Activated CD8-positive, alpha-beta memory T cell treated with anti-CD3 and anti-CD28 coated beads for 1 hour (primary cell): ENCODE results near the gene TRAPPC10.

Experiments used
- DNase-seq, 2 donors: peaks; one replicate each; pipeline ENCODE4 v3.0.0-alpha.2; 2020; ENCODE audit warnings: low read depth in 1 of 2; ENCODE audit errors: extremely low read depth in 1 of 2

Gene TRAPPC10

DNA sequence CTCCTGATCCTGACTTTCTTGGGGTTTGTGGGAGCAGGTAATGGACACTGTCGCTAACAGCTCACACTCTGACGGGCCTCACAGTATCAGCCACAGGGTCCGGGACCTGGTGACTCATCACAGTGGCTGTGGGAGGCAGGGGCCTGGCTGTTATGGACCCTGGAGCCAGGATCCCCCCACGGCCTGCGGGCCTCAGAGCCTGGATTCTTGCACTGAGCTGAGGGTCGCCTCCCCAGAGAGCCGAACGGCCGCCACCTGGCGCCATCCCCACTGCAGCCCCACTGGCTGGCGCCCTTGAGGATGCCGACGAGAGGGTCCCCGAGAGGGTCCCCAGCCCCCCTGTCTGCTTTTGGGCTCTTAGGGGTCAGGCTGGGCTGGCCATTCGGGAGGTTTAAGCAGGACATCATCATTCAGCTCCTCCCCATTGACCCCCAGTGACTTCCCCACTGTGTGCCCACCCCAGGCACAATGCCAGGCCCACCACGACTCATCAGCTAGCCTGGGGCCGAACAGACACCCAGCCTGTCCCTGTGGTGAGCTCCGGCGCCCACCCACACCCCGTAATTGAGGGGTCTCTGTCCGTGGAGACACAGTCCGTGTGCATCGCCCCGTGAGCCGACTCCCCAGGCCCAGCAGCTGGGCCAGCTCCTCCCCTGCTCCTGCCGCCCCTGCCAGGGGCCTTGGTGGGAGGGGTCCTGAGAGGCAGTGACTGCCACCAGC lies 30.8 kb upstream of the TRAPPC10 start:
- no peak for DNase-seq

DNA sequence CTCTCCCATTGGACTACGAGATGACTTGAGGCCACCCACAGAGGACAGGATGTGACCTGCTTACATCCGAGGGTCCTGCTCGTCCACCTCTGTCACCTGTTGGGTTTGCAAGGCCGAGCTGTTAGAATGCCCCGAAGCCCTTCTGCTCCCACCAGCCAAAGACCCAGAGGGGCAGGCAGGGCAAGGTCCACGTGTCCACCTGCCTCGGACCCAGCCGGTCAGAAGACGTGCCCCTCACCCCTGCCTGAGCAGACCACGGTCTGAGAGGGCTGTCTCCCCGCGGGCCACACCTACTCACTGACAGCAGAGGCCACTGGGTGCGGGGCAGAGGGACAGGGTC lies 30.3 kb upstream of the TRAPPC10 start:
- no peak for DNase-seq

DNA sequence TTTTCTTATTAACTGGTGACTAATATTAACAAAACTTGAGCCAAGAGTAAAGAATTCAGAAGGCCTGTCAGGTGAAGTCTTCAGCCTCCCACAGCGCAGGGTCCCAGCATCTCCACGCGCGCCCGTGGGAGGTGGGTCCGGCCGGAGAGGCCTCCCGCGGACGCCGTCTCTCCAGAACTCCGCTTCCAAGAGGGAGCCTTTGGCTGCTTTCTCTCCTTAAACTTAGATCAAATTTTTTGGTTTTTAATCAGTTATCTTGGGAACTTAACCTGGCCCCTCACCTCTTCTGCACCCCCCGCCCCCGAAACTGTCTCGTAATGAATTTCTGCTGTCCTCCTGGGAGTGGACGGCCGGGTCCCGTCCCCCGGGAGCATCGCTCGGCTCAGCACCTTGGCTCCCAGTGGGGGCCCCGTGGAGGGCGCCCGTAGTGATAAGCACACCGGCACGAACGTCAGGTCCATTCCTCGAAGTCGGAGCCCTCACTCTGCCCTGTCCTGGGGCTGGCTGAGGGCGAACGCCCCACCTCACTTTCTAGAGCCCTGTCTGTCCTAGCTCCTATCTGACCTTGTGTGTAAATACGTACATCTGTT lies 29.5 kb upstream of the TRAPPC10 start:
- no peak for DNase-seq

DNA sequence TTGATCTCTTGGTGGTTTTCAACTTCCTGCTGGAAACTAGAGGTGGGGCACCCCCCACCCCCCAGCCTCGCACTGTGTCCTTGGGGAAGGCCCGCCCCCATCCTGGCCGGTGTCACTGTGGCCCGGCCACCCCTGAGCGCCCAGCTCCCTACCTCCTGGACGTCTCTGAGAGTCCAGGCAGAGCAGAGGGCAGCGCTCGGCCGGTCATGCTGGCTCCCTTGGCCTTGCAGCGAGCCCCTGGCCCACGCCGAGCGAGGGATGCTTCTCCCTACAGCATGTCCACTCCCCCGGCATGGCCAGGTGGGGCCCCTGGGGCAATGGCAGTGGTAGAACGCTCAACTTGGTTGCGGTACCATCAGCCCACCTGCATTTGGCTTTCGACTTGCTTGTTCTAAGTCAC lies 28.7 kb upstream of the TRAPPC10 start:
- DNase-seq = no peak

DNA sequence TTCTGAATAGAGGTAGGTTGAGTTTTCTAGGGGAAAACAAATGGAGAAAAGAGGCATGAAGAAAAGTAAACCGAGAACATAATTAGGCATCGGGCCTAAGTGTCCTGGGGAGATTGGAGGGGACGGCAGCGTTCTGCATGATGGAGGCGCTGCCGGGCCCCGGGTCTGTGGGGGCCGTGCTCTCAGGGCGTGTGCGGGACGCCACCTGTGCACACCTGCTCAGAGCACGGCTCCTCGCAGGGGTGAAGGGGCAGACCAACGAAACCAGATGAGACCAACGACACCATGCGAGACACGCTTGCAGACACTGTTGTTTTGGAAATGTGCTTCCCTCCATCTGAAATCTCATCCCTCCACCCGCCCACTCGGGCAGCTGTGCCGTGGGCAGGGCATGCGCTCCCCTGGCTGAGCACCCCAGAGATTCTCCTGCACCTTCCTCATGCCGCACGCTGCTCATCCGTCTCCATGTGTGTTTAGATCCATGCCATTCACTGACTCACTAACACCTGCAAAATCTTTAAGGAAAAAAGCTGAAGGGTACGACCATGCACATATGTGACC lies 28.2 kb upstream of the TRAPPC10 start:
- DNase-seq = no peak

DNA sequence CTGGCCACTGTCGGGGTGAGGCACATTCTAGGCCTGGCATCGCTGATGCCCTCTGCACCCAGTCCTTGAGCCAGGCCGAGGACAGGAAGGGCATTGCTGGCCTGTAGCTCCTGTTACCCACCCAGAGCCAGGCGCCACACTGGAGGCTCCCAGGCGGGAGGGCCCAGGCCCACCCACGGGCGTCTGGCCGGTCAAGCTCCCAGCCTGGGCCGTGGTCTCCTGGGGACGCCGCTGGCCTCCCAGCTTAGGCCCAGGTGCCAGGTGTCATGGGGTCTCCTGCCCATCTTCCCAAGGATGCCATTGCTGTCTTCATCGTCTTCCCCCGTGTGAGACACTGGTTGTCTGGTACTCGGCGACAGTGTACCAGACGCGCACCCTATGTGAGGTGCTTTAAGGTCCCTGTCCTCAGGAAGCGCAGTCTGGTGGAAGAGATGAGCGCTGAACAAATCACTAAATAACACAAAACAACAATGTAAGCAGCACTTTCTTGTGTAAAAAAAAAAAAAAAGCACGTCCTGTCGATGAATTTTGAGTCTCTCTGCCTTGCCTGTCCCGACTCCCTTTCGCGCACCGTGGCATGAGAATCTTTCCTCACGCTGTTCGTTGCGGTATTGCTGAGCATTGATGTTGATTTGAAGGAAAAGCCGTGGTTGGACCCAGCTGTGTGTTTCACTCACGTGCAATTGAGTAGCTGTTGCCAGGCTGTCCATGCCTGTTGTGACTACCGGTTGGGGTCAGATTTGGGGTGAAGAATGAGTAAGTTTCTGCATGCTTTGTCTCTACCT lies 27.0 kb upstream of the TRAPPC10 start:
- no peak for DNase-seq

DNA sequence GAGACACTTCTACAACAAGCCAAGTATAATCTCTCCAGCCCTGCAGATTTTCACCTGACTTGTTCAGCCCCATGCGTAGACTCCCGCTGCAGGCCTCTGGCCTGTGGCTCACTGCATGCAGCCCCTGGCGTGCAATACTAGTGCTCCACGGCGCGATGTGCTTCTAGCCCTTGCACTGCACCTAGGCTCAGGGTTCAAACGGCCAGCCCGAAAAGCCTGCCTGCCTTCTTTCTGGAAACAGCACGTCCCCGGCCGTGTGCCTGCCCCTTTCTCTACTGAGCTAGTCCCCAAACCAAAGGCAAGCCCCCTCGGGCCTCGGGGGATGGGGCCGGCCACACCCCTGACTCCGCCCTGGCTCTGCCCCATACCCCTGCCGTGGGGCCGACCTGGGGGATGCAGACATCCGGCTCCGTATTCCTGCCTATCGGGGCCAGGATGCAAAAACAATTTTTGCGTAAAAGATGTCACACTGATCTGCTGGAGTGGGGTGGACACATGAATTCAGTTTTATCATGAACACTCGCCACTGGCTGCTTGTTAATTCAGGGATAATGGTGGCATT lies 26.3 kb upstream of the TRAPPC10 start:
- no peak for DNase-seq

DNA sequence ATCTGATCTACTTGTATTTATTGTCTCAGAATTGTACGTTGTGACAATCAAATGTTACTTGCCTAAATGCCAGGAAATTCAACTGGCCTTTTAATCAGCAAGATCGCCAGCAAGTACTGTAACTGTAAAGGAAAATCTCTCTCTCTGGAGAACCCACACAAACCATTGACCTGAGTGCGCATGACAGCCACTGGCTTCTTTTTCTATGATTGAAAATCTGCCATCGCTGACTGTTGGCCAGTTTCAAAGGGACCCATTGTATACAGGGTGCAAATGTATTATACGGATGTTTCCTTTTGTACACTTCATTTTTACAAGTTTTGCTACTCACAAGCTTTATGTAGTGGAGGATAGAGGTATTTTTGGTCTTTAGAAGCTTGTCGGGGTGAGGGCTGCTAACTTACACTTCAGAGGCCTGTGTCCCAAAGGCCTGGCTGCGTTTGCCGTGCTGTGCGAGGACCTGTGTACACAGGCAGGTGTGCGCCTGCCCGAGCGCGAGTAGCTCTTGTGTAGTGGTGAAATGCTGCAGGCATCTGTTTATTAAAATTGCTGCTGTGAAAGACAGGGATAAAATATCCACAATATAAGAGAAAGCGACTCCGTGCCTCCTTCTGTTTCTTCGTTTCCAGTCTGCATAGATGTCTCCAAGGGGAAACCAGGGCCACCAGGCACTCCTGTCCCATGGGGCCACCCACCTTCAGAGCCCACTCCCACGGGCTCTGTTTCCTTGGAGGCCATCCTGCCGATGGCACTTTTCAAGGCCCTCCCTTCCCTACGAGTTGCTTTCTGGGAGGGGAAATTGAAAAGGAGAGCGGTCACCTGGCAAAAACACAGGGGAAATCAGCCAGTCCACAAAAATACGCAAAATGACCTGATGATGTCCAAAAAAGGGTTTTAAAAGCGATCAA lies 25.3 kb upstream of the TRAPPC10 start:
- DNase-seq = no peak

DNA sequence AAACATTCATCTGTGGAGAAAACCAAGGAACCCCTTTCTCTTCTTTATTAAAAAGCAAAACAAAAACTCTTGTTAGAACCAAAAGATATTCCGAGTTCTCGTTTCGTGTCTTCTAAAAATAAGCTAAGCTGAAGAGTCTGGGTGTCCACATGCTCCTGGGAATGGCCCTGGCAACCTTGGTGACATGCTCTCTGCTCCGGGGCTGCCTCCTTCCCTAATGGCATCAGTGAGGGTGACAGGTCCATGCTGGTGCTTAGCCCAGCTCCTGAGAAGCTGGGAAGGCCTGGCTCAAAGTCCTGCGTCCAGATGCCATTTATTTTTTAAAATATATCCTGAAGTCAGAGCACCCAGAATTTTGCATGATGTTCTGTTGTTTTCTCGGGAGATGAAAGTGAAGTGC lies 24.6 kb upstream of the TRAPPC10 start:
- no peak for DNase-seq

DNA sequence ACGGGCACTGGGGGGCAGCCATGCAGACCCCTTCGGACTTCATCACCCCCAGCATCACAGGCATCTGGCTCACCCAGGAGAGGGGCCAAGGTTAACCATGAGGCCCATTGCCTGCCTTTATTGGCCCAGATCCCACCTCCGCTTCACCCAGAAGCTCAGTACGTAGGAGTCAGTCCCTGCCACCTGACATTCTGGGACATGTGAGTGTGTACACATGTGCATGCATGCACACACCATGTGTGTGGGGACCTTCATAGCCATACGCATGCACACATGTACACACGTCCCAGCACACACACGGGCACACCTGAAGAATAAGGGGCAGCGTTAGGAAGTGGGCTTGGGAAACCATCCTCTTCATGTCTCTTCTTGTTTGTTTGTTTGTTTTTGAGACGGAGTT lies 24.1 kb upstream of the TRAPPC10 start:
- no peak for DNase-seq

DNA sequence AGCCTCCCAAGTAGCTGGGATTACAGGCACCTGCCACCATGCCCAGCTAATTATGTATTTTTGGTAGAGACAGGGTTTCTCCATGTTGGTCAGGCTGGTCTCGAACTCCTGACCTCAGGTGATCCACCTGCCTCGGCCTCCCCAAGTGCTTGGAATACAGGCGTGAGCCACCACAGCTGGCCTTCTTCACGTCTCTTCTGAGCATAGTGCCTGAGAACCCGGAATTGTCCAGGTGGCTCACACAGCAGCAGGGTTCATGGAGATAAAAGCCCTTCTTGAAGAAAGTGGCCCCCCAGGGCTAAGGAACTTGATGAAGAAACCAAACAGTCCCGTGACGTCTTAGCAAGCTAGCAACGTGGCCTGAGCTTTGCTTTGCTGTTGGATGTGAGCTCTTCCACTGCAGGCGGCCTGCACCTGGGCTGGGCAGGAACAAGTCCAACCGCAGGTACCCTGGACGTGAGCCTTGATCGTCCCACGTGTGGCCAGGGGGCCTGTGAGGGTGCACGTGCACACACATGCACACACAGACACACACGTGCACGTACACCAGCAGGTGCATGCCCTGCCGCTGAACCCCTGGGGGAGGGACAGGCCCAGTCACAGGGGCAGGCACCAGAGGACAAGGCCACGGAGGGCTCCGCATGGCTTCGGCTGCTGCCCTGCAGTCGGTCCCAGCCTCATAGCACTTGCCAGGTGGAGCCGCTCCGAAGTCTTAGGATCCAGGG lies 23.4 kb upstream of the TRAPPC10 start:
- DNase-seq = no peak

DNA sequence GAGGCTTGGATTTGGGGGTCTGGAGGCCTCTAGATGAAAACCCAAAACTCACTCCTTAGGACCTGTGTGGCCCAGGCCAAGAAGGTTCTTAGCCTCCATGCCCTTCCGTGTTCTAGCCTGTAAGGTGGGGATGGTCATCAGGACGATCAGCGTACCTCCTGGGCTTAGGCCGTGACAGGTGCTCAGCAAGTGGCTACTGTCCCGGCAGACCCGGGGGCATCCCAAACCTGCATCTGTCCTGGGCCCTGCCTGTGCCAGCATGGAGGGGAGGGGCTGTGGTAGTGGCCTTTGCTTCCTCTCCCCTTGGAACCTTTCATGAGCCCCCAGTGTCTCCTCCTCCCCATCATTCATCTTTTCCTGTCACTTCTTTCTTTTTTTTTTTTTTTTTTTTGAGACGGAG lies 22.7 kb upstream of the TRAPPC10 start:
- no peak for DNase-seq

DNA sequence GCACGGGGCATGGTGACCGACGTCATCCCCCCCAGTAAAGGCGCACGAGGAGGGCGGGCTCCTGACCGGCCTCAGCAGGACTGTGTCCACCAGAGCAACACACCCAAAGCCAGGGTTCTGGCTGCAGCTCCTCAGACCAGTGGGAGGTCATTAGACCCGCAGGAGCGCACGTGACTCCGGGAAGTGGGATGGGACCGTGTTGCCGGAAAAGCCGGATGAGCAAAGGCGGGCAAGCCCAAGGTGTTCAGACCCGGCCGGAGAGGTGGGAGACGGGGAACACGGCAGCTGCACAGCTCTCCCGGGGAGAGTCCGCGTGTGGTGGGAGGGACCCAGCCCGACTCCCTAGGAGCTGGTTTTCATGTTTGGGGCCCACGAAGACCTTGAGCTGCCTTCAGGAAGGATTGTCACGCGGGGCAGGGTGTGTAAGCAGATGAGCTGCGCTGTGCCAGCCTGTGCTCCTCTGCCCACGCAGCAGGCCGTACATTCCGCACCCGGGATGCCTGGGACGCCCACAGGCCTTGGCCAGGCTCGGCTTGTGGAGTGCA lies 20.6 kb upstream of the TRAPPC10 start:
- DNase-seq = no peak

DNA sequence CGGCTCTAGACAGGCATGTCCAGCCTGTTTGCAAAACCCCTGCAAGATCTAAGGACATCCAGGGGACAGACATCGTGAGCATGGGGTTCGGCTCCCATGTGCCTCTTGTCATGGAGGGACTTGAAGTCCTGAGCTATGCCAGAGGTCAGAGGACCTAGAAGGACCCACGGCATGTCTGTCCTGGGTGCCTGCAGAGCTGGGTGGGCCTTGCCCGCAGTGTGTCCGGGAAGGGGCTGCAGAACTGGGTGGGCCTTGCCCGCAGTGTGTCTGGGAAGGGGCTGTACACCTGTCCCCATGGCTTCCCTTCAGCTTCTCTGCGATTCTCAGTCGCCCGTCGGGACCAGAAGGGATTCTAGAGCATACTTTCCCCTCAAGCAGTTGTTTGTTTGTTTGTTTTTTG lies 20.0 kb upstream of the TRAPPC10 start:
- DNase-seq = no peak

DNA sequence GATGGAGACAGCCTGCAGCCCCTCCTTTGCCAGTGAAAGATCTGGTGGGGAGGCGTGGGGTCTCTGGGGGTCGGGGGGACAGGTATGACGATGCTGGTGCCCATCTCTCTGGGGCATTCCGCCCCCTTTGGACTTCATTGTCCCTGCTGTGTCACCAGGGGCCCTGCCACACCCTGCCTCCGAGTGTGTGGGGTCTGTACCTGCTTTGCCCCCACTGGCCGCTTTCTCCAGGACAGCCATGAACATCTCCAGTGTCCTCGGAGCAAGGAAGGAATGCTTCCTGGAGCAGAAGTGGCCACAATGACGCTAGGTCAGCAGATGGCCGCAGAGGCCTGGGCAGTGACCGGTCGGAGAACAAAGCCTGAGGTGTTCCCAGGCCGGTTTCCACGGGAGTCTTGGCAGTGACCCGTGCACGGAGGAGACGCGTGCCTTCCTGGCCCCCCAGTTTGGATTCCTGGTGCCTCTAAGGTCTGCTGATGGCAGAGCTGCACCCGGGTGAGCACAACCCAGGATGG lies 18.6 kb upstream of the TRAPPC10 start:
- no peak for DNase-seq

DNA sequence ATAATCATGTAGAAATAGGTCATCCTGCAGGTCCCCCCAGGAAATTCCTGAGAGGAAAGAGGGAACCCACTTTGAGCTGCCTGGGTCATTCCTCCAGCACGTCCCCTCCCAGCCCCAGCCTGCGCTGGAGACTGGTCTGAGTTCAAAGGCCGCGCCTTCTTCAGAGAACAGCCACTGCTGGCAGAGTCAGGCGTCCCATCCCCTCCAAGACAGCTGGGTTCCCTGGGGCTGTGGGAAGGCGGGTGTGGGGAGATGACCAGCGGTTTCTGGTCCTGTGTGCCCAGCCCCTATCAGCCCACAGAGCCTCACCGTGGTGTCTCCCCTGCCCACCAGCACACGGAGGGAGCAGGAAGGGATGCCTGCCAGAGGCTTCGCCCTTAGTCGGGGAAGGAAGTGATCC lies 18.0 kb upstream of the TRAPPC10 start:
- DNase-seq = no peak

DNA sequence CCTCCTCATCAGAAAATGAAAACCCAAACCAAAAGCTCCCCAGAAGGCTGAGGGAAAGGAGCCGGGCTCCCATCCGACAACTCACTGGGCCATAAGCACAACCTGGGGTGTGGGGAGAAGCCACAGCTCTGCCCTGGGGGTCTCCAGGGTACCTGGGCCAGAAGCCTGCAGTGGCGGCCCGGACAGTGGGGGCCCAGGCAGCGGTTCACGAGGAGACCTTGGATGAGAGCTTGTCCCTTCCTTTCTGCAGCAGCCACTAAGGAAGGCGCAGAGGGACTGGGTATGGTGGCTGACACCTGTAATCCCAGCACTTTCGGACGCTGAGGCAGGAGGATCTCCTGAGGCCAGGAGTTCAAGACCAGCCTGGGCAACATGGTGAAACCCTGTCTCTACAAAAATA lies 17.5 kb upstream of the TRAPPC10 start:
- no peak for DNase-seq

DNA sequence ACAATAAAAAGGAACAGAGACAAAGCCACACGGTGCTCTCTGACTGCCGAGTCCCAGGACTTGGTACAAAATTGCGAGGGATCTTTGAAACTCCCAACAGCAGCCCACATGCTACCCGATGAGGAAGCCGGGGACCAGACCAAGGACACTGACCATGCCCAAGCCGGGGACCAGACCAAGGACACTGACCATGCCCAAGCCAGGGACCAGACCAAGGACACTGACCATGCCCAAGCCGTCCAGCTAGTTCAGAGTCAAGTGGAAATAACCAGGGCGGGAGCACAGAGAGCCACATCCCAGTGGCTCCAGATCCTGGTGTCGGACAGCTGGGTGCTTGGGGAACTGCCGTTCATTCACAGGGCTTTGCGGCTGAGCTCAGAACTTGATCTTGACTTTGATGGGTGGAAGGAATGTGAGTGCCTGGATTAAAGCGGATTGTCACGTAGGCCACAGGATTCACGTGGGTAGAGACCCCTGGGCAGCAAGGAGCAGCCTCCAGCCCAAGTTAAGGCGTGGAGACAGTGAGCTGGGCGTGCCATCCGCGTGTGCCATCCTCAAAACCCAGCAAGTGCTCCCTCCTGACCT lies 16.5 kb upstream of the TRAPPC10 start:
- no peak for DNase-seq
